Measurements from ENCODE around the gene VRTN. TPM values are rescaled to one million over a fixed set of nuclear protein-coding genes. Genes with fewer than 3 reads are reported as not detected.
A peak's percentile ranks its signal among the peaks of the same experiment; 100 is the strongest.

The VRTN gene
- total and polyA plus RNA-seq, 2 of the 13 experiments (the other 11 are each of a cell fraction or from before 2014, with no cell fraction given) = not detected

DNA sequence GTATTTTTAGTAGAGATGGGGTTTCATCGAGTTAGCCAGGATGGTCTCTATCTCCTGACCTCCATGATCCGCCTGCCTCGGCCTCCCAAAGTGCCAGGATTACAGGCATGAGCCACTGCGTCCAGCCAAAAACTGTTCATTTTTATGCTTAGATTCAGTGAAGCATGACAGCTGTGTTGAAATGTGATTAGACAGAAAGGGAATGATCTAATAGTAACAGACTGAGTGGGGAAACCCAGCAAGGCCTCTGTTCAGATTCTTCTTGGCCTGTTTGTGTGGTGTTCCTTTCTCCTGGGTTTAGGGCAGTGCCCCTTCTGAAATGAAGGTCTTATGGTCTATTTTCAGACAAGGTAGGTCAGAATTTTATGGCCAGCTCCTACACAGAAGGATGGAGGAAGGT is 33.7 kb upstream of the VRTN start (continued):
- TF ChIP-seq, protein P1, sequence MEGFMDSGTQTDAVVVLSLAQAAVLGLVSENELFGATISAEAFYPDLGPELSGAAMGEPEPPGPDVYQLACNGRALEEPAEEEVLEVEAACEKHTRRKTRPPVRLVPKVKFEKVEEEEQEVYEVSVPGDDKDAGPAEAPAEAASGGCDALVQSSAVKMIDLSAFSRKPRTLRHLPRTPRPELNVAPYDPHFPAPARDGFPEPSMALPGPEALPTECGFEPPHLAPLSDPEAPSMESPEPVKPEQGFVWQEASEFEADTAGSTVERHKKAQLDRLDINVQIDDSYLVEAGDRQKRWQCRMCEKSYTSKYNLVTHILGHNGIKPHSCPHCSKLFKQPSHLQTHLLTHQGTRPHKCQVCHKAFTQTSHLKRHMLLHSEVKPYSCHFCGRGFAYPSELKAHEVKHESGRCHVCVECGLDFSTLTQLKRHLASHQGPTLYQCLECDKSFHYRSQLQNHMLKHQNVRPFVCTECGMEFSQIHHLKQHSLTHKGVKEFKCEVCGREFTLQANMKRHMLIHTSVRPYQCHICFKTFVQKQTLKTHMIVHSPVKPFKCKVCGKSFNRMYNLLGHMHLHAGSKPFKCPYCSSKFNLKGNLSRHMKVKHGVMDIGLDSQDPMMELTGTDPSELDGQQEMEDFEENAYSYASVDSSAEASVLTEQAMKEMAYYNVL (CRISPR knock-in tag; IDR thresholded peaks at IDR 0.05; ENCODE audit: borderline replicate concordance) = no peak
- TF ChIP-seq, protein P2, sequence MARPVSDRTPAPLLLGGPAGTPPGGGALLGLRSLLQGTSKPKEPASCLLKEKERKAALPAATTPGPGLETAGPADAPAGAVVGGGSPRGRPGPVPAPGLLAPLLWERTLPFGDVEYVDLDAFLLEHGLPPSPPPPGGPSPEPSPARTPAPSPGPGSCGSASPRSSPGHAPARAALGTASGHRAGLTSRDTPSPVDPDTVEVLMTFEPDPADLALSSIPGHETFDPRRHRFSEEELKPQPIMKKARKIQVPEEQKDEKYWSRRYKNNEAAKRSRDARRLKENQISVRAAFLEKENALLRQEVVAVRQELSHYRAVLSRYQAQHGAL (CRISPR knock-in tag; IDR thresholded peaks at IDR 0.05; ENCODE audit: not compliant biosample characterization) = no peak
- no peak for TF ChIP-seq CHD4 (IDR thresholded peaks at IDR 0.05; ENCODE audit: borderline replicate concordance, low read length)
- TF ChIP-seq RFX1 (IDR thresholded peaks at IDR 0.05) = no peak
- TF ChIP-seq TBX2 (CRISPR knock-in tag; IDR thresholded peaks at IDR 0.05; ENCODE audit: borderline replicate concordance) = no peak
- no peak for TF ChIP-seq ATF1 (CRISPR knock-in tag; IDR thresholded peaks at IDR 0.05)

DNA sequence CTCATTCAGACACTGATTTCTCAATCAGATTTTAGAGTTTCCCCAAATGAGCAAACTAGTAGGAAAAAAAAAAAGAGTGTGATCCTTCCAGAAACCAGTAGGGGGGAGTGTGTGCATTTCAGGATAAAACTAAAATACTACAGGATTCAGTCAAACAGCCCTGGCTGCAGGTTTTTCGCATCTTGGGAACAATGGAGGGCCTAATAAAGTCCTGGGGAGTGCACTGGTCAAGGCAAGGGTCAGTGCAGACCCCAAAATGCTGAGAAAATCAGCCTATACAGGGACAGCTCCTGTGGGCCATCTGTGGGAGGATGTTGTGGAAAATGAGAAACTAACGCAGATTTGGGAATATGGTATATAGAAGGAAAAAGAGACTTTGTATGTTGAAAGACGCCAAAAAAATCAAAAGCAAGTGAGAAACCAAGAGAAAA is 23.3 kb upstream of the VRTN start:
- FAIRE-seq = peak; percentile 12
- peaks cover 13% of the 10 kb centered on the region for H3K4me1 ChIP-seq (ENCODE audit: insufficient read depth, low read length)
- no peaks in the 10 kb centered on the region for H3K36me3 ChIP-seq (replicated peaks in 1 of 2; ENCODE audit: control insufficient read depth in 1 of 2, insufficient read depth in 2 of 2, low read length in 2 of 2)
- no peak overlapping the region for H3K4me2 ChIP-seq (ENCODE audit: low read depth, low read length)
- no peak overlapping the region for H2AFZ ChIP-seq (ENCODE audit: low read length)
- no TSS peak for BruUV-seq (replicated peaks)
- H3K27ac ChIP-seq (ENCODE audit: extremely low read length, insufficient read depth, low read length) = no peak overlapping the region
- ChIA-PET CTCF (ENCODE audit: low intra/inter-chr PET ratio, low total read pairs) (no interaction called here), POLR2A (no interaction called here)
- H3K79me2 ChIP-seq (ENCODE audit: insufficient read depth, low read length) = no peaks in the 10 kb centered on the region
- TF ChIP-seq SMC3 (IDR thresholded peaks at IDR 0.05; ENCODE audit: low read length) (0 out of 2 replicates have a peak, but pooled peaks have one; percentile 7), ZNF792 (CRISPR knock-in tag; IDR thresholded peaks at IDR 0.05) (no peak), STAG1 (CRISPR knock-in tag; IDR thresholded peaks at IDR 0.05) (0 out of 2 replicates have a peak, but pooled peaks have one; percentile 26)
- TF ChIP-seq, protein P3, sequence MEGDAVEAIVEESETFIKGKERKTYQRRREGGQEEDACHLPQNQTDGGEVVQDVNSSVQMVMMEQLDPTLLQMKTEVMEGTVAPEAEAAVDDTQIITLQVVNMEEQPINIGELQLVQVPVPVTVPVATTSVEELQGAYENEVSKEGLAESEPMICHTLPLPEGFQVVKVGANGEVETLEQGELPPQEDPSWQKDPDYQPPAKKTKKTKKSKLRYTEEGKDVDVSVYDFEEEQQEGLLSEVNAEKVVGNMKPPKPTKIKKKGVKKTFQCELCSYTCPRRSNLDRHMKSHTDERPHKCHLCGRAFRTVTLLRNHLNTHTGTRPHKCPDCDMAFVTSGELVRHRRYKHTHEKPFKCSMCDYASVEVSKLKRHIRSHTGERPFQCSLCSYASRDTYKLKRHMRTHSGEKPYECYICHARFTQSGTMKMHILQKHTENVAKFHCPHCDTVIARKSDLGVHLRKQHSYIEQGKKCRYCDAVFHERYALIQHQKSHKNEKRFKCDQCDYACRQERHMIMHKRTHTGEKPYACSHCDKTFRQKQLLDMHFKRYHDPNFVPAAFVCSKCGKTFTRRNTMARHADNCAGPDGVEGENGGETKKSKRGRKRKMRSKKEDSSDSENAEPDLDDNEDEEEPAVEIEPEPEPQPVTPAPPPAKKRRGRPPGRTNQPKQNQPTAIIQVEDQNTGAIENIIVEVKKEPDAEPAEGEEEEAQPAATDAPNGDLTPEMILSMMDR (CRISPR knock-in tag; IDR thresholded peaks at IDR 0.05) = peak; percentile 47
- in situ Hi-C loops (cut with HindIII; ENCODE audit: extremely low pct_ligation_motif_present, low pct_unique_long_range_greater_than_20kb) (no loop called here), intact Hi-C loops (cut with micrococcal nuclease; ENCODE audit: unreplicated experiment) (no loop called here)
- H3K9ac ChIP-seq (ENCODE audit: insufficient read depth, low read depth, low read length) = no peak overlapping the region
- H3K9me3 ChIP-seq (ENCODE audit: low read length) = no peaks in the 10 kb centered on the region
- no peaks in the 10 kb centered on the region for H4K20me1 ChIP-seq (ENCODE audit: insufficient read depth, low read length)
- H3K27me3 ChIP-seq (ENCODE audit: control insufficient read depth in 1 of 2, insufficient read depth in 2 of 2, low read length in 2 of 2) = peaks cover 0 to 4% of the 10 kb centered on the region in 2 experiments; a peak in 1 of 5 replicates
- WGBS (ENCODE audit: low lambda C conversion rate) = 34% methylated on average over 3 of the region's 3 CpGs
- no peak for ATAC-seq
- H3K4me3 ChIP-seq (replicated peaks in 1 of 3; ENCODE audit: insufficient read depth in 1 of 3, low read depth in 2 of 3, low read length in 3 of 3) = no peak overlapping the region
- DNase-seq (ENCODE audit: low spot score) = peak; percentile 9

Data from HepG2 (cell line).